Stimulated activated CD8-positive, alpha-beta memory T cell treated with anti-CD3 and anti-CD28 coated beads, Interleukin-4, amount 100 ng/mL, for 48 hours (primary cell): ENCODE measurements around the gene PACSIN2.
"Not testable (repeated sequence)": the region's sequence is repeated elsewhere in the genome, so short reads cannot be mapped to it uniquely, and the experiment has no call there.

Experiments used
- DNase-seq: peaks from one replicate; pipeline ENCODE4 v3.0.0-alpha.2; 2020

PACSIN2 gene

DNA sequence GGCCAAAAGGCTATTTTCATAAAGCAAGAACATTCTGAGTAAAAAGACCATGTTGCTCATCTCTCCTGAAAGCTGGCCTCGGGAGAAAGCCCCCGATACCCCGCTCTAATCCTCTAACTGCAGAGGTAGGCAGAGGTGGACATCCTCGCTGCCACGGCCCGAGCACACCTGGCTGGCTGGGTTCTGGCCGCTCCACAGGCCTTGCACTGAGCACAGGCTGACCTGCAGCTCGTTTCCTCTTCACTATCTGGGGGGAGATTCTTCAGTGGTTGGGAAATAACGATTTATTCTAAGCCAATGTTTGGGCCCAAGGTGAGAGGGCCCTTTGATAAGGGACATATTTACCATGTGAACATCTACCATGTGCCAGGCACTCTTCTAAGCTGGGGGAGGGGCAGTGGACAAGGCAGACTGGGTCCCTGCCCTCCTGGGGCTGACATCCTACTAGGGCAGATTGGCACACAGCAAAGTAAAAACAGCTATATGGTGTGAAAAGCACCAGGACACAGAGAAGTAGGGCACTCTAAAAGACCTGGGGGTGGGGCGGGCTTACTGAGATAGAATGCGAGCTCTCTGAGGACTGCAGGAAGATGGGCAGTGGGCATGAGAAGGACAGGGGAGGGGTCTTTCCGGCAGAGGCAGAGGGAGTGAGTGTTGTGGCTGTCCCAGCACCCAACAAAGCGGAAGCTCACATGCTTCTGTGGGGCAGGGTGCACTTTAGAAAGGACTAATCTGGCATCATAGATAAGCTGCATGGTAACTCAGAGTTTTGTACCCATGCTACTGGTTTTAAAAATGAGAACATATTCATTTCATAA is 92.4 kb downstream of the PACSIN2 start:
- DNase-seq = no peak

DNA sequence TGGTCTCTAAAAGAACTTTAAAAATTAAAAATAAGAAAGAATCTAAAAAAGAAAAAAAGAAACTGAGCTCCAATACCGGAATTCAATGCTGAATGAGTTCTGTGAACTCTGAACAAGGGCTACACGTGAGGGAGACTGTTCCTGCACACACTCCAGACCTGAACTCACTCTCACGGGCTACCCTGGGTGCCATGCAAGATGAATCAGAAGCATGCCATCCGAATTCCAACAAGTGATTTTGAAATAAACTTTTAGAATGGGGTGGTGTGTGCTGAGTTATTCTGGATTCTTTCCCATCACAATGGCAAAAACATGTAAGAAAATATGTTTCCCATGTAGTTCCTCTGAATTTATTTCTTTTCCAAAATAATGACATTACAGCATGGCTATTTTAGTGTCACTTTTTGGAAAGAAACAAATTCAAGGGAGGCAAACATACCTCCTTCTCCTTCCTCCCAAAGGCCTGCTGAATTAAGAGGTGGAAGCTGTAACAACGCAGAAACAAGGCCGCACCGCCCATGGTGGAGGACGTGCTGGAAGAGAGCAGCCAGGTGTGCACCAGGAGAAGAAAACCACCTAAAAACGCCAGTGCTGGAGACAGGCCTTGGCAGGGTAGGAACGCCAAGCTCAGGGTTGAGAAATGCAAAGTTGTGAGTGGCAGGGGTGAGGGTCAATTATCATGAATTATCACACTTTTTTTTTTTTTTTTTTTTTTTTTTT is 94.7 kb downstream of the PACSIN2 start:
- DNase-seq = no peak

DNA sequence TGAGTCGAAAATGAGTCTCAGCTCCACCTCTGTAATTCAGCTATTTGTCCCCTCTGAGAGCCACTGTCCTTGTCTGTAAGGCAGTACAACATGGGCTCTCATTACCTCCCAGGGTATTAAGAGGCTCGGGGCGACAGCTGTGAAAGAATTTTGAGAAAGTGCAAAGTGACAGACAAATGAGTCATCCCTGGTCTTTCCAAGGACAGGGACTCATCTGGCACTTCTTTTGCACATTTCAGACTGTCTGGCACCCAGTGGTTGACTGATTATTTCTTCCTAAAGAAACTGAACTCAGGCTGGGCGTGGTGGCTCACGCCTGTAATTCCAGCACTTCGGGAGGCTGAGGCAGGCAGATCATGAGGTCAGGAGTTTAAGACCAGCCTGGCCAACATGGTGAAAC is 95.8 kb downstream of the PACSIN2 start:
- DNase-seq = no peak

DNA sequence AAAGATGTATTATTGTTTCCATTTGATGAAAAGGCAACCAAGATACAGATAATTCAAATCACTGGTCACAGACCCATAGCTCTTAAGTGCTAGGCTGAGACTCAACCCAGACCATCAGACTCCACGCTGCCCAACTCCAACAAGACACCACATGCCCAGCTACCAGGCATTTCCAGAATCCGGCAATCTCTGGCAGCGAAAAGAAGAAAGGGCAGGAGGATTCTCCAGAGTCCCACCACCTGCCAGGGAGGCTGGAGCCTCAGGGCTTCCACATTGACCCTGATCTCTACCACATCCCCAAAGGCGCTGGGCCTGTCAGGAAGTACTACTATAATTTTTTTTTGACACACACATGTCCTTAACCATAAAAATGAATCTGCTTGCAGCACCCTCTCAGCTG is 96.4 kb downstream of the PACSIN2 start:
- no peak for DNase-seq

DNA sequence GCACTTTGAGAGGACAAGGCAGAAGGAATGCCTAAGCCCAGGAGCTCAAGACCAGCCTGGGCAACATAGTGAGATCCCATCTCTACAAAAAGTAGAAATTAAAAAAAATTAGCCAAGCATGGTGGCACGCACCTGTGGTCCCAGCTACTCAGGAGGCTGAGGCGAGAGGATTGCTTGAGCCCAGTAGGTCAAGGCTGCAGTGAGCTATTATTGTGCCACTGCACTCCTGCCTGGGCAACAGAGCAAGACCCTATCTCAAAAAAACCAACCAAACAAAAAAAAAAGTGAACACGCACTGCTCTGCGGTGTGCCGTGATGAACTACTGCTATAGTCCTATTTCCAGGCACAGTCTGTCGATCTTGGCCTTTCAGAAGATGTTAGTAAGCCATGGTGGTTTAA is 97.6 kb downstream of the PACSIN2 start:
- DNase-seq = not testable (repeated sequence)

DNA sequence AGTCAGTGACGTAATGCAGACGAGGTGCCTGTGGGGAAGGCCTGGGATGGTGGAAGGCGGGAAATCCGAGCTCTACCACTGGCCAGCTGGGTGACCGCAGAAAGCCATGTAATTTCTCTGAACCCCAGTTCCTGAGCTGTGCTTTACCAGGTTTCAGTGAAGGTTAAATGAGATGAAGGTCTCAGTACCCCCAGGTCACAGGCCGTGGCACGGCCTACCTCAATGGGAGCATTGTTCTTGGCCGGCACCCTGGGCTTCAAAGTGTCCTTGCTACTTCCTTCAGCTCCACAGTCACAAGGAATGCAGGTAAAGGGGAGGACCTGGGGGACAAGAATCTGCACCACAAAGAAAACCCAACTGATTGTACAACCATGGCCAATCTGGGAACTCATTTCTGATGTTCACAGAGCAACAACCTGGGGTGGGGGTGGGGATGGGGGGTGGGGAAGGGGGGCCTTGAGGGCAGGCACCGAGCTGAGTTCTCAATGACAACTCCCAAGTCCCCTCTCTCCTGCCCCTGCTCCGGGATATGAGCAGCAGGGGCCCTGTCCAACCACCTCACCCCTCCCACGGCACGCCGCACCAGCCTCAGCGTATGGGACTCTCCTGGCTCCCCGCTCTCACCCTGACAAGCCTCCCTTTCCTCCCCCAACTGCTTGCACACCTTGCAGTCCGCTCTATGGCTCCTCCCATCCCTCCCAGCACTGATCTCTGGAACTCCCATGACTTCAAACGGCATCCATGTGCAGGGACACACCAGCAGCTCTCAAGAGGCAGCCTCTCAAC is 98.8 kb downstream of the PACSIN2 start:
- DNase-seq = no peak

DNA sequence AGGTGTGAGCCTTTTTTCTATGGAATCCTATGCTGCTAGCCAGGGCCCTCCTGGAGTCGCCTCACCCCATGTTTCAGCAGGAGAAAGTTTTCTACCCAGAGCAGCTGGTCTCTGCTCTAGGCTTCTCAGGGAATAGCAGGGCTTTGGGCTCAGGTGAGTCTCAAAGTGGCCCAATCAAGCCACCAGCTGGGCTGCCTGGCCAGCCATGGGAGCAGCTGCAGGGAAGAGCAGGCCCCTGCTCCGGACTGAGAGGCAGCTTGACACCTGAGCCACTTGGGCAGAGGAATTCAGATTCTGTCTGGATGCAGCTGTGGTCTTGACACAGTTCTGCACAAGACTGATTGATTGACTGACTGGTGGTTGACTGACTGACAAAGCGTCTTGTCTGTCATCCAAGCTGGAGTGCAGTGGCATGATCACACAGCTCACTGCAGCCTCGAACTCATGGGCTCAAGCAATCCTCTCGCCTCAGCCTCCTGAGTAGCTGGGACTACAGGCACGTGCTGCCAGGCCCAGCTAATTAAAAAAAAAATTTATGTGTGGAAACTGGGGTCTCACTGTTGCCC is 100.4 kb downstream of the PACSIN2 start:
- no peak for DNase-seq

DNA sequence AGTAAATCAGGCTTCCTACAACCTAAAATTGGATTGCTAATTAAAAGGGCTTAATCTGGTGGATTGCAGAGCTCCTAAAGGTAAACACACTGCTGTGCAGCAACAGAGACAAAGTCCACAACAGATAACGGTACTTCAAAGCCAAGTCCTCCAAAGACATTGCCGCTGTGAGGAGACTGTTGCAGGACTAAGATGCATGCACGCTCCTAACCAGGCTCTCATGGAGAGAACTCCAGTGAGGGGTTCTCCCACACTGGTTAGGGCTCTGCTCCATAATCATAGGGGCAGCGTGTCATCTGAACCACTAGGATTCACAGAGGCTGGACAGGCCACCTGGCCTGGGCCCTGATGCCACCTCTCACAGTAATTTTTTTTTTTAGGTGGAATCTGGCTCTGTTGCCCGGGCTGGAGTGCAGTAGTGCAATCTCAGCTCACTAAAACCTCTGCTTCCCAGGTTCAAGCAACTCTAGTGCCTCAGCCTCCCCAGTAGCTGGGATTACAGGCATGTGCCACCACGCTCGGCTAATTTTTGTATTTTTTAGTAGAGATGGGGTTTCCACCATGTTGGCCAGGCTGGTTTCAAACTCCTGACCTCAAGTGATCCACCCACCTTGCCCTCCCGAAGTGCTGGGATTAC is 101.0 kb downstream of the PACSIN2 start:
- DNase-seq = no peak

DNA sequence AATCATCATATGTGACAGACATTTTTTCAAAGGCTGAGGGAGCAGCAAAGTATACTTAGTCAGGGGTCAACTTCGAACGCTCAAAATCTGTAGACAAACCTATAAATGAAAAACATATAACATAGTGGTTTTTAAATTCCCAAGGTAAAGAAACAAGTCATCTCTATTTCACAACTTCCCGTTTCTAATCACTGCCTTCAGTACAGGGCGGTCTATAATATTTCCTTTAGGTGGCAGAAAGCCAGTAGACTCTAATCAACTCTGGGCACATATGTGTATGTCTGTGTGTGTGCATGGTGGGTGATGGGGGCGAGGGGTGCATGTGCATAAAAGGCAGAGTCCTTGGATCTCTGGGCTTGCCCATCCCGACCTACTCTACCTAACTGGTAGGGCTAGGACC is 102.9 kb downstream of the PACSIN2 start:
- DNase-seq = no peak

DNA sequence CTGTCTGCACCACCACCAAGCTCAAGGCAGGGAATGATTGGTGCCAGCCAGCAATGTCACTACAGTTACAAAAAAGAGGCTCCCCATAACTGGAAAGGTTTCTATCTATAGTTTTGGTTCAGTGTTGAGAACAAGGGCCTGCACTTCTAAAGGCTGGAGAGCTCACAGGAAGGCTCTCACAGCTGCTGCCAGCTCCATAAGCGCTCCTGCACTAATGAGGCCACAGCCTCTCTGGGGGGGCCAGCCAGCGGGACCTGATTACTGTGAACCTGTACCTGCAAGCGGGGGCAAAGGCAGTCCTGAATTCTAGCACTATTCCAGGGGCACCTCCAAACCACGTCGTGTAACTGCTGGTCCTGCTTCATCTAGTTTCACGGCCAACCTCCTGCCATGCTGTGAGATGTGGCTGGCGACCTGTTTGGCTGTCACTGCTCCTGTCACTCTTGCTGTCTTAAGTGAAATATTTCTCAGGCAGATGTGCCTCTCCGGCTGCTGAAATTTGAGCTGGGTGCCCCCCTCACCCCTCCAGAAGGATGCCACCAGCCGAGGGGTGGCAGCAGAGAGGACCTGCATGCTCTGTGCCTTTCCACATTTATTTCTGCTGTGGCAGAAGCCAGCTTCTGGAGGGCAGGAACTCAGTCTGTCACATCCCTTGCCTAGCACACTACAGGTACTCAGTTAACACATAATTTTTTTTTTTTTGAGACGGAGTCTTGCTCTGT is 104.6 kb downstream of the PACSIN2 start:
- DNase-seq = no peak

DNA sequence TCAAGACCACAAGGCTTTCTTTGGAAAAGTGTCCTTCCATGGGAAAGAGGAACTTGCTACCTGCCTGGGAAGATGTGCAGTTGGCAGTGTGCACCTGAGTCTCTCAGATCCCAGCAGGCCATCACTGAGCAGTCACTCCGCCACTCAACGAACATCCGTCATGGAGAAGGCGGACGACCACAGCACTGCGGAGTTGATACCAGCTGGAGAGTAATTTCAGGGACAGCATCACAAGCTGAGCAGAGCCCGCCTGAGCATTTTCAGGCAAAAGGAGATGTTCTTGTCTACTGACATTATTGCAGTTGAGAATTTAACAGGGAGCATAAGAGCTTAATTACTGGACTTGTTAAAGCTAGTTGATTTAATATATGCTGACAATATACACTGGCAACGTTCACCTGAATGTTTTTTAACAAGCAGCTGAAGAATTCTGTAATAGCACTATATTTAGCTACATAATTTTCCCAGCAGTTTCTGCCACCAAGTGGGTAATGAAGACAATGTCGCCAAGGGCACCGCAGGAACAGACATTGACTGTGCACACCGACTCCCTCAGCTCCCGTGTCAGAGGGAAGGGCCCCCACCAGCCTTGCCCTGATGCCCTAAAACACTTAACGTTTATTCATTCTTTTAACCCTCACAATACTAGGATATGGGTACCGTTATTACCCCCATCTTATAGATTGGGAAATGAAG is 105.4 kb downstream of the PACSIN2 start:
- DNase-seq = no peak

DNA sequence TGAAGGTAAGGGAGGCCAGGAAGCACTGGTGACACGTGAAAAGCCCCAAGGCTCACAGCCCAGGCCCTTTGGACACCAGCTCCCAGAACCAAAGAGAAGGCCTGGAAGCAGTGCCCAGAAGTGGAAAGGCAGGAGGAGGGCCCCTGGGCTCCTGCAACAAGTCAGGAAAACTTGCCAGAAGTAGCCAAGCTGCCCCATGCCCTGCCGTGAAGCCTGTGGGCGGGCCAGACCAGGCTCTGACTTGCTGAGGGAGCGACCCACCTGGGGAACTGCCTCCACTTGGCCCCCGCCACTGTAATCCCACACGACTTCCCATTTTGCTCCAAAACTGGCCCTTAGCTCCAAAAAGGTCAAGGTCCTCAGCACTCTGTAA is 106.6 kb downstream of the PACSIN2 start:
- no peak for DNase-seq

DNA sequence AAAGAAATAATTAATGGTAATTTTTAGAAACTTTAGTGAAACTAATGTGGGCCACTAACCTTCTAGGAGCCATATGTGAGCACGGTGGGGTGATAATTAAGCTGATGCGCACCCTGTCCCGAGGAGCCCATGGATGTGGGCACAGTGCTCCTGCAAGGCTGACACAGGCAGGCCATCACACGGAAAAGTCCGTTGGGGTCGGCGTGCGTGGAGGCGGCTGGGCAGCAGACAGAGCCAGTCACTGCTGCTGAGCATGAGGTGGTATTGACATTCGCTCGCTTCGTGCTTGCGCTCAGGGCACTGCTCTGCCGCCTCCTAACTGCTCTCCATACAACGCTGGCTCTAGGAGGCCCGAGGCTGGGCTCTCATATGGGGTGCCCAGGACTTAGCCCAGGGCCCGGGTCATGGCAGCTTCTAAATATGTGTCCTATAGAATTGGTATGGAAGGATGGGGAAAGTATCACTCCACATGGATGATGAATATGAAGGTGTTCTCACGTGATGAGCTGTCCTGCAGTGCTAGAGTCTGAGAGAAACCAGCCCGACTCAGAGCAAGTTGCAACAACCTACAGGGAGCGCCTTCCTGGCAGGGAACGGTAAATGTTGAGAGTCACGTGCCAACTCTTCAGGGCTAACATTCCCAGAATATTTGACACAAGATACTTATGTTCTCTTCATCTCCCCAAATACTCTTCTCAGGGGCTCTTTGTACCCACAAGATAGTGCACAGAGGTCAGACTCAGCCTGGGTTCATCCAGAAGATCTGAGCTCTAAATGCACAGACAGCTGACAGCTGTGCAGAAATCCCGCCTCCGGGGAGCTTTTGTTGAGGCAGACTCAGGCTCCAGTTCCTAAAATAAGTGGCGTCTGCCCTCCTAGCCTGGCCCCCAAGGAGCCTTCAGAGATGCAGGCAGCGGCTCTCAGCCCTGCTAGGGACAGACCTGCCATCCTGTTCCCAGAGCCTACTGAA is 107.3 kb downstream of the PACSIN2 start:
- no peak for DNase-seq

DNA sequence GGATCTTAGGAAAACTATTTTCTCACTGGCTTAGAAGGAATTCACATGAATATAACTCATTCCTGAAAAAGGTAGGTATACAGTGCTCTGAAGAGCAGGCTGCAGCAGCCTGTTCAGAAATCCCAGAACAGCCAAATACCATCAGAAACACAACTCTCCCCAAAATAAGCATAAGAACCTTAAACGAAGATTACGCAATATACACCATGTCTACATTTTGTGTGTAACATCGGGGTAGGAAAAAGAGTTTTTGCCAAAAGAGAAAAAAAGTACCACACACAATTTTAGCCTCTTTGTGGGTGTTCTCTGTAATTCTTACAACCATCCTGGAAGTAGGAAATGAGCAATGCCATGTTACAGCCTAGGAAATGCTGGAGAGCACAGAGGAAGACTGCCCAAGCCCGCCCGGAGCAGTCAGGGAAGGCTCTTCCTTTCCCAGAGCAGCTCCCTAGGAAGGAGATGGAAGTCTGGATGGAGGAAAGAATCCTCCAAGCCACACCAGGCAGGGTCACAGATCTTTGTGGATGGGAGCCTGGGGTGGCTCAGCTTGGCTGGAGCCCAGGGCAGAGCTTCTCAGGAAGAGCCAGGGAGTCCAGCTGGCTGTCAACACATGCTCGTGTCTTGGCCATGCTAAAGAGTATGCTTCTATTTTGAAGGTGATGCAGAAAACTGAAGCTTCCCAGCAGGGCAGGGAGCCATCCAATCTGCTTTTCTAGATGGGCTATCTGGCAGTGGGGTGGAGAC is 108.2 kb downstream of the PACSIN2 start:
- no peak for DNase-seq

DNA sequence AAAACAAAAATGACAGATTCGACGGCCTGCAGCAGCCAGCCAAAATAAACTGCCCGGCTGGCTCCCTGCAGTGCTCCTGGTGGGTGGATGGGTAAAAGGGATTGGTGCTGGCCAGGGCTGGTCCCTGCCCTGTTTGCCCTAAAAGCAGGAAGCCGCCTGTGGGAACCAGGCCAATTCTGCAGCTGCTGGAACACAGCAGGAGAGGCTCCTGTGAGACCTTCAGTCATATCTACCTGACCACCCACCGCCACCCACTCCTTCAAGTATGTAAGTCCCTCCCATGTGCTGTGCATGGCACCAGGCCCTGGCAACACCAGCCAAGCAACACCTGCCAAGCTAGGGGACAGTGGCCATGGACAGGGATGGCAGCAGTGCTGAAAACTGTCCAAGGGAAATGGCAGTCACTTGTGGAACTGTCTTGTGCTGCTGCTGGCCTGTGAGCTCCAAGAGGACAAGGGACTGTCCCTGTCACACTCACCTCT is 109.2 kb downstream of the PACSIN2 start:
- no peak for DNase-seq

DNA sequence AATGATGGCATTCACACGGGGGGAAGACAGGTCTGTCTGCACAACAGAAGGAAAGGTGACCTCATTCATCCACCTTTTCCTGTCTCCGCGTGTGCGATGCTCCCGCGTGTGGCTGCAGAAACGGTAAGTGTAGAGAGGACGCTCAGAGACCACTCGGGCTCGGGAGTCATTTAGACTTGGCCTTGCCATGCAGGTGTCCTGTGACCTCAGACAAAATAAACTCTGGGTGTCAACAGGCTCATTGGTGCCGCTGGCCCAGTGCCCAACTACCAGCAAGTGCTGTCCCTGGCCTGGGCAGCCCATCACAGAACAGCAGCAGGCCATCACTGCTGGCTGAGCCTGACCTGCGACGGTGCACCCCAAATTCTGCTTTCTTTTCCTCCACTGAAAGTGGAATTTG is 109.7 kb downstream of the PACSIN2 start:
- no peak for DNase-seq

DNA sequence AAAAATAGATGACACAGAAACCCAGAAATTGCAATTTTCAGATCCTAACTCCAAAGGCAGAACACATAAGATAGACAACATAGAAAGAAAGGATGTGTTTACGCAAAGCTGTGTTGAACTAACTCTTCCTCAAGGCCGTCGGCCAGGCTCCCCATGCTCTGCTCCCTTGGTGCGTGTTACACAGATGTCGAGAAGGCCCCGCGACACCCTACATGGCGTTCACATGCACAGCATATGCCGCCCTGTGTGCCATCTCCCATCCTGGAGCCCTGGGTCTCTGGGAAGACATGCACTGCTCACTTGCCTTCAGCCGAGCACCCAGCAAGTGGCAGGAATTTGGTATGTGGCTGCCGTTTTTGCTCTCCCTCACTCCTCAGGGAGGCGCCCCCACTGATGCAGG is 110.9 kb downstream of the PACSIN2 start:
- no peak for DNase-seq

DNA sequence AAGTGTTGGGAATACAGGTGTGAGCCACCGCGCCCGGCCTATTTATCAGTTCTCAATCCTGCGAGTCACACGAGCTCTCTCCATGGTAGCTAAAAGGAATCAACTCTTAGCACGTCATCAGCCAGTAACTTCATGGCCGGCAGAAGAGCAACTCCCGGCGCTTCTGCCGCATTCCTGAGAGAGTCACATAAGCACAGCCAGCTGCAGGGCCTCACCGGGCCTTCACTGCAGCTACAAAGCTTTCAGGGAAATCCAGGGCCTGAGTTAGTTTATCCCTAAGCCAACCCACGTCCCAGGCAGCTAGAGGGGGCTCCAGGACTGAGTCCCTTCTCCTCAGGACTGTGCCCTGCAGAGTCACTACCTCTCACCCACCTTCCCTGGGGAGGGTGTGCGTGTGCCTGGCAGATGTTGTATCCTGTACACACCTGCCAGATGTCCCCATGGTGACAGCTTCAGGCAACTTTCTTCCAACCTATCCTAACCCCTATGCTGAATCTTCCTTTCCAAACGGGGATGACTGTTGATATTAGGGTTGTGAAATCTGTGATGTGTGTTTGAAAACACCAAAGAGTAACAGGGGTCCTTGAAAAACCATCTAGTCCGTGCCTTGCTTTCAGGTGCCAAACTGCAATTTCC is 112.0 kb downstream of the PACSIN2 start:
- DNase-seq = no peak
